GOT3 (cell line): ENCODE results near the gene NHSL2.
"Not testable (repeated sequence)": the region's sequence is repeated elsewhere in the genome, so short reads cannot be mapped to it uniquely, and the experiment has no call there.

Experiments used
- DNase-seq: peaks from one replicate; lab custom pipeline; 2025; ENCODE audit warnings: mixed read lengths; lab: John Stamatoyannopoulos, UW

Gene NHSL2

DNA sequence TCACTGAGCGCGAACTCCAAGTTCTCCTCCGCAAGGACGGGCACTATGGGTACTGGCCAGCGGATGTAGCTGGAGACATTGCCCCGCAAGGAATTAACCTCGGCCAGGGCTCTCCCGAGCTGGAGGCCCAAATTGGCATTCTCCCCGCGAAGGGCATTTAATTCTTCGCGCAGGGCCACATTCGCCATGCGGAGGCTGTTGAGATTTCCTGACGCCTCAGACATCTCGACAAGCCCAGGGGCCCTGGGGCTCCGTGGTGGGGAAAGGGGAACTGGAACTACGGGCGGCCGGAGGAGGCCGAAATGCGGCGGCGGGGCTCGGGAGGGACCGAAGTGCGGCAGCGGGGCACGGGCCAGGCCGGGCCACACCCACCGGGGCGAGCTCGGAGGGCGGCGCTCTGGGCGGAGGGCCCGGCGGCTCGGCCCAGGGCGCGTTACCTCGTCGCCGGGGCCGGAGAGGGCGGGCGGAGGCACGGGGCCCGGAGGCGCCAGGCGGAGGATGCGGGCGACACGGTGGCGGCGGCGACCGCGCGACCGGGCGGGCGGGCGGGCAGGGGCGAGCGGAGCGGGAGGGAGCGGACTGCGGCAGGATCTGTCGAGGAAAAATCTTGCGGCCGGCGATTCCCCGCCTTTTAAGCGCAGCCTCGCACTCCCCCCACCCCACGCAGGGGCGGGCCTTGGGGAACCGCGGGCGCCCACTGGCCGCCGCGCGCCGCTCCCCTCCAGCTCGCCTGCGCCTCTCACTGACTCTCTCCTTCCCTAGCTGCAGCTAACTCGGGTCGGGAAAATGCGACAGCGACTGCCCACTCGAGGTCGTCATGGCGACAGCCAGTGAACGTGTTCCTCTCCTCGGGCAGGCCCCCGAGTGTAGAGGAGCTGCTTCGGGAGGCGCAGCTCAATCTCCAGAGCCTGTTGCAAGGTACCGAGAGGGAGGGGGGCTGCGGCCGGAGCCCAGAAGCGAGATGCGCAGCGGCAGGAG, 221.0 kb downstream of the NHSL2 start, which contains the start of gene RTL5:
RTL5 (minus strand) TSS at position 599 of the 978 bp plus-strand sequence.
- DNase-seq = peak; percentile 14

DNA sequence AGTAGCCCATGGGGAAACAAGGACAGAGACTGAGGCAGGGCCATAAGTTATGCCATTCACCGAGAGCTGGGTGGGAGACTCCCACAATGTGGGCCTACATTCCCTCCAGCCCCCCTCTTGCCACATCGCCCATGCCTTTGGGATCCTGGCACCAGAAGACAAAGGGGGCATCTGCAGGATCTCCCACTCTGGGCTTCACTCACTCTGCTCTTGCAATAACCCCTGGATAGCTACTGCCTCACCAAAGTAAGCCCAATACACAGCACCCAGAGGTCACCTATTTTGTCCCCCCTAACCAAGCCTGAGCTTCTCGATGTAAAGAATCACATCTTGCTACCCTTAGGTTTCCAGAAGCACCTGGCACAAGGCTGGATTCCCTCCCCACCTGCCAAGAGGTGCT, 221.8 kb downstream of the NHSL2 start:
- no peak for DNase-seq

DNA sequence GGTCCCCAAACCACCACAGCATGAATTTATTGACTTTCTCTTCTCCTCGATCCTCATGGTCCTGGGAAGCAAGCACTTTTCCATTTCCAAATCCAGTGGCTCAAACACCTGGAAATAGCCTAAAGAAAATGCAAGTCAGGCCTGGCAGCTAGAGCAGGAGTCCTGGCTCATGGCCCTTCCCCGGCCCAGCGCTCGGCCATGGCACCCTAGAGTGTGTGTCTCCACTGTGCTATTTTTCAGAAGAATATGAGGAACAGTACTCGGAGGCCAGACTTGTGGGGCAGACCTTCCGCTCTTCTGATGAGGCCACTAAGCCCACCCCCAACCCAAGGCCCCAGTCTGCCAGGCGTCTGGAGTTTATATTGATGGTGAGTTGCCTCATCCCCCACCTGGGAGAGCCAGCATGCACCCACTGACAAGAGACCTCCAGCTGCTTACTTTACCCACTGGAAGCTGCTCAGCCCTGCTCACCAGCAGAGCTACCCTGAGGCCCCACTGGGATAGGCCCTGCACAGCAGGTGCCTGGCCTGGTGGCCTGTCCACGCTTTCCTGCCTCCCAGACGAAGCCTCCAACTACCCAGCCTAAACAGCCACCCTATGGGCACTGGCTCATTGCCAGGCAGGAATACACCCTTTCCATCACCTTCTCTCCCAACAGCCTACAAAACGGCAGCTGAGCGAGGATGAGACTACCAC, 223.4 kb downstream of the NHSL2 start:
- DNase-seq = no peak

DNA sequence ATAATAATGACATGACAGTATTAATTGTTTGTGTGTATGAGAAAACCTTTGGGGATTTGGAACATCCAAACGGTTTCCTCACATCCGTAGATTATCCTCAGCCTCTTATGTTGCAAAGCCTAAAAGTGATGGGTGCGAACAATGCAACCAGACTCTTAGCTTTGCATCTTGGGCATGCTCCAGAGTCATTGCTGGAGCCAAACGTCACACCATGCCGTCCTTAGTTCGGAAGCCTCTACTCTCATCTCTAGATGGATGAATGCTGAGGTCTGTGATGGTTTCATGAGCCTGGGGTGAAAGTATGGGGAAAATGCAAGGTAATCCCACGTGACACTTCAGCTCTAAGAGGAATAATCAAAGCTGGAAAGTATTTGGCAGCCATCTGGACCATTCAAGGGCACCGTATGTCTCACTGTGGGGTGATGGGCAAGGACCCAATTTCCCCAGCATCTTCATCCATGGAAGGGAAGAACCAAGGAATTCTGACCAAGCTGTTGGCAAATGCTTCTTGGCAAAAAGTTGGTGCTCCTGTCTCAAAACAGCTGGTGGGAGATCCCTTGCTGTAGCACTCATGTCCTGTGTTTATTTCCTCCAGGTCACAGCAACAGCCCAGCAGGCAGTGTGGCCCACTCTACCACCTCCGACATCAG, 227.3 kb downstream of the NHSL2 start:
- DNase-seq = no peak

DNA sequence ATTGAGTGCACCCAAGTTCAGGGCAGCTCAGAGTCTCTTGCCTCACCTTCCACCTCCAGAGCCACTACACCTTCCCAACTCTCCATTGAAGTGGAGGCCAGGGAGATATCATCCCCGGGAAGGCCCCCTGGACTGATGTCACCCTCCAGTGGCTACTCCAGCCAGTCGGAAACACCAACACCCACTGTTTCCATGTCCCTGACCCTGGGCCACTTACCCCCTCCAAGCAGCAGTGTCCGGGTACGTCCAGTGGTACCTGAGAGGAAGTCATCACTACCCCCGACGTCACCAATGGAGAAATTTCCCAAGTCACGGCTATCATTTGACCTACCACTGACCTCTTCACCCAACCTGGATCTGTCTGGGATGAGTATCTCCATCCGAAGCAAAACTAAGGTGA, 228.9 kb downstream of the NHSL2 start:
- DNase-seq = no peak

DNA sequence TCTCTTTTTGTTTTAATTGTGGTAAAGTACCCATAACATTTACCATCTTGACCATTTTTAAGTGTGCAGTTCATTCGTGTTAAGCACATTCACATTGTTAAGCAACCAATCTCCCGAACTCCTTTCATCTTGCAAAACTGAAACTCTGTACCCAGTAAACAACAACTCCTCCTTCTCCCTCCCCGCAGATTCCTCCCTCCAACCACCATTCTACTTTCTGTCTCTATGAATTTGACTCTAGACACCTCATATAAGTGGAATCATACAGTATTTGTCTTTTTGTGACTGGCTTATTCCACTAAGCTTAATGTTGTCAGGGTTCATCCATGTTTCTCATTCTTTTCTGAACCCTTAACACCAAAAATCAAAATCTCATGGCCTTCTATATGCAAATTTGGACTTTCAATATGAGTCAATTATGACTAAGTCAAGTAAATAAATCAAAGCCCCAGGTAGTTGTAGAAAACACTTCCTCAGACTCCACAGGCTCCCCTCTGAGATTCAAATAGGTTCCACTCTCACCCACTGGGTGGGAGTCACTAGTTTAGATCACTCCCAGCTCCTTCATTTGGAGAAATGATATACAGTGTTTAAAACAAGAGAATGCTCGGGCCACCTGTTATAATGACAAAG, 230.8 kb downstream of the NHSL2 start:
- DNase-seq = no peak

DNA sequence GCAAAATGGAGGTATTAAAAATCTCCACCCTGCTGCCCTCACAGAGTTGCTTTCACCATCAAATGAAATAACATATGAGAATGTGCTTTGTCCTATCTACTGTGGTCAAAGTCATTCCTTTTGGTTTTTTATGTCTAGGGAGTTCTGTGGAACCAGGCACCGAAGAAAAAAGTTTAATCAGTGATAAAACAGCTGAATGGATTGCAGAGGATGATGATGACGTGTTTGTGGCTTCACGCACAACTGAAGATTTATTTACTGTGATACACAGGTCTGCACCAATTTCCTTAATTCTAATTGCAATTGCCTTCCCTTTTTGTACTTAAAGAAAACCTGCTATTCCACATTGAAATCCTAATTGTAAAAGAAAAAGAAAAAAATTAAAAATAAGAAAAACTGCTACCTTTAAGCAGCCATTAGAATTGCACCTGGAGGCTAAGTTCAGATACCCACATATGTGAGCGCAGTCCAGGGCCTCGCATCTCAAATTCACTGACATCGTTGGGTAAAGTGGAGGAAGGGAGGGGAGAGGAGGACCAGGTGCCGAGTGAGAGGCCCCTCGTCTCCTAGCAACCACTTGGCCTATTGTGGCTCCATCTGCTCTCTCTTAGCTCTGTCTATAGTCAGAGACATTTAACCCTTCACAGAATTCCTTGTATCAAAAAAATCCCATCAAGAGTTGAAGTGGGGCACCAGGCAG, 231.6 kb downstream of the NHSL2 start:
- DNase-seq = no peak

DNA sequence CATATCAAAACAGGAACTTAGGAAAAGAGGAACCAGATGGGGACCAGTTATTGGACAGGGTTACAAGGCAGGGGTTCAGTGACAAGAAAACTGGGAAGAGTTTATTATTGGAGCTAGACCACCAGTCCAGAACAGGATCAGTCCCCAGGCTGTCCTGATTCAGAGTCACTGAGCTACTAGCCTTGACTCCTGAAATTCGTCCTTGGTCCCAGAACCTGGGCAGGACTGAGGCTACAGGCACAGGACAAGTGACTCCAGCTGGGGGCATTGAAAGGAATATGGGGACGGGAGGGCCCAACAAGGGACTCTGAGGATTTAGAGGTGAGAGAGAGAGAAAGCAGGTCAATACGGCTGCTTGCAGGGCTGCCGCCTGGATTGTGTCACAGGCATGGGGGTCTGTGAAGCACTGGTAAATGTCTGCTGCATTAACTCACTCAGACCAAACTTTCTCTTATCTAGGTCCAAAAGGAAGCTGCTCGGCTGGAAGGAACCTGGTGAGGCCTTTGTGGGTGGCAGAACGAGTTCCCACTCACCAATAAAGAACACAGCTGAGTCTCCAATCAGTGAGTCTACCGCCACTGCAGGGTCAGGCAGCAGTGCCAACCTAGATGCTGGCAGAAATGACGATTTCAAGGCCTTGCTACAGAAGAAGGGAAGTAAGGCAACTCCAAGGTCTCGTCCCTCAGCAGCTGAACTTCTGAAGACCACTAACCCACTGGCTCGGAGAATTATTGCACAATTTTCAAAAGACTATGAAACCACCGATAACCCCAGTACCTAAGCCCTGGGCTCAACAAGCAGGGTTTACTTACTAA, 232.4 kb downstream of the NHSL2 start:
- DNase-seq = no peak

DNA sequence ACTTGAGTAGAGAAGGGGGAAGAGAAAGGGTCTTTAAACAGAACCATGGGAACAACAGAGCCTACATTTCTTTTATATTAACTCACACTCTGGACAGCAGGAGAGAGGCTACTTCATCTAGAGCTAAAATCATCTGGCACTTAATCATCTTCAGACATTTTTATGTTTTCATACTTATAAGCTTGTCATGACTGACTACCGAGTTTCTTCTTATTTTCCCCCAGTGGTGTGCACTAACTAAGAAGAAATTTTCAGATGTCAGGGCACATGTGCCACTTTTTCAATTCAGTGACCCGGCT, 232.9 kb downstream of the NHSL2 start:
- no peak for DNase-seq

DNA sequence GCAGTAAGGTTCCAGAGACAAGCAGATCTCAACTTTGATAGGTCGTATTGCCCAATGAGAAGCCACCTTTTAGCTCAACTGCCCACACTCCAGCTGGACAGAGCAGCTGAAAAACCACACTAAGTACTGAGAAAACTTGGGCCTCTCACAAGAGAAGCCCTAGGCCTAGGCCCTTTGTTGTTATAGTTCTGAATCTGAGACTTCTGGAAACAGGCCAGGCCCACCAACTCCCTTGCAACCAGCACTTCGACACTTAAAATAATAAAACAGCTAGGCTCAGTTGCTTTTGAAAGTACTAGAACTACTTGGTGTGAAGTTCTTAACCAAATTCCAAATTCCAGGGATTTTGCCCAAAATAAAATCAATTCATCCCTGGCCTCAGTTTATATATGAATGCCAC, 234.5 kb downstream of the NHSL2 start:
- no peak for DNase-seq

DNA sequence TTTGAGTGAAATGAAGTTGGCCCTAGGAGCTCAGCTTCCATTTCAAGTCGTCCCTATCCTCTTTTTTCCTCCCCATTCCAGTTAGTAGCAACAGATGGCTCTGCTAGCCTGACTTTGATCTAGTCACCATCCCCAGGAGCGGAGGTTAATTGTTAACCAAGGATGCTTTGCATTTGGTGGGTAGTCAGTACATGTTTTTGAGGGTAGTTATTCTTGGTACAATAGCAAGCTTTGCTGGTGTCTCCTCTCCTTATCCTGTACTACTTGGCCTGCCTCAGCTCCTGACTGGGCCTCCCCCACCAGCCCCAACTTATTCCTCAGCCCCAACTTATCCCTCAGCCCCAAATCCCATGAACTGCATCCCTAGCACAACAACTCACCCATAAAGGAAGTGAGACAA, 235.9 kb downstream of the NHSL2 start:
- DNase-seq = no peak

DNA sequence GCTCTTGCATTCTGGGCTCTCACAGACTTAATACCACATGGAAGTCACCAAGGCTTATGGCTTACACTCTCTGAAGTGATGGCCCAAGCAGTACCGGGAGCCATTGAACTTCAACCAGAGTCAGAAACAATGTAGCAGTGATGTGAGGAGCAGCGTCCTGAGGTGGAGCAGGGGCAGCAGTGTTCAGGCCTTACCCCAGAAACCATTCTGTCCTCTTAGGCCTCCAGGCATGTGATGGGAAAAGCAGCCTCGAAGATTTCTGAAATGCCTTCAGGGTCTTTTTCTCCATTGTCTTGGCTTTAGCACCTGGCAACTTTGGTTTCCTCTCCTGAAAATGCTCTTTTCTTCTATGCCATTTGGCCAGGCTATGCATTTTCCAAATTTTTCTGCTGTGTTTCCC, 248.1 kb downstream of the NHSL2 start:
- DNase-seq = no peak

DNA sequence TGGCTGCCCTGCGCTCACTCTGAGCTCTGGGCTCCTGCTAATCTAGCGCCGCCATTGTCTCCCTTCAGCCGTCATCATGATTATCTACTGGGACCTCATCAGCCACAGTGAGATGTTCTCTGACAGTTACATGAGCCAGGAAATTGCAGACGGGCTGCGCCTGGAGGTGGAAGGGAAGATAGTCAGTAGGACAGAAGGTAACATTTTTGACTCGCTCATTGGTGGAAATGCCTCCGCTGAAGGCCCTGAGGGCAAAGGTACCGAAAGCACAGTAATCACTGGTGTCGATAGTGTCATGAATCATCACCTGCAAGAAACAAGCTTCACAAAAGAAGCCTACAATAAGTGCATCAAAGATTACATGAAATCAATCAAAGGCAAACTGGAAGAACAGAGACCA, 249.1 kb downstream of the NHSL2 start:
- no peak for DNase-seq

DNA sequence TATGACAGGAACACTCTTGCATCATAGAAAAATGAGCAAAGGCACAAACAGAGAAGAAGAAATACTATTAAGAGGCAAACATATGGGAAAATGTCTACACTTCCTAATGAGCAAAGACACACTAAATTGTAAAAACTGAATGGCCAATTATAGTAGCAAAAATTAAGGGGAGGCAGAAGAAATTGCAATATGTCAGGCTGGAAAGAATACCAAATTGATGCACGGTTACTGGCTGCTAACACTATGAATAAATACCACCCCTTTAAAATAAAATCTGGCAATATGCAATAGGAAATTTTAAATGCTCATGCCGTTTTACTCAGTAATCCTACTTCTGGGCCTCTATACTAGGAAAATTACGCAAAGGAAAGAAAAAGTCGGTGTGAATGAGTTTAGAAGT, 254.9 kb downstream of the NHSL2 start:
- no peak for DNase-seq

DNA sequence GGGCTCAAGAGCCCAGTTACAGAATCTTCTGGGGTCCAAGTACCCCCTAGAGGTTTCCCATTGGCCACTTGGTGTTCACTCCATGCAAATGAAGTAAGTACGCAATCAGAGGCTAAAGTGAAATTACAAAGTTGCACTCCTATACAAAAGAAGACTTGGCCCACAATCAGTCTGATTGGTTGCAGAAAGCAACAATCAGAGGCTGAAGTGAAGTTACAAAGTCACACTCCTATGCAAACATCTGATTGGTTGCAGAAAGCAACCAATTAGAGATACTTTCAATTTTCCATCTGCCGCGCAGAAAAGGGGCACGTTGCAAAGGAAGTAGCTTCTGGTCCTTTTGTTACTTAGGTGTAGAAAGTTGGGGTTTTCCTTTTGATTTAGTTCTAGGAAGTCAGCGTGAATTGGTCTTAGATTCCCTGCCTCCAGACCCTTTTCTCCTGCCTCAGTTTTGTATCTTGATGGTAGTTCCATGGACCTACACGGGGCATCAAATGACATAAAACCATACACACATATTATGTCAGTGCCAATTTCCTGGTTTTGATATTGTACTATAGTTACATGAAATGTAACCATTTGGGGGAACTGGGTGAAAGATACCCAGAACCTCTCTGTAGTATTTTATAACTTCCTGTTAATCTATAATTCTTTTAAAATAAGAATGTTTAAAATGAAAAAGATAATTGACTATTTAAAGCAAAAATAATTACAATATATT, 258.5 kb downstream of the NHSL2 start:
- no peak for DNase-seq

DNA sequence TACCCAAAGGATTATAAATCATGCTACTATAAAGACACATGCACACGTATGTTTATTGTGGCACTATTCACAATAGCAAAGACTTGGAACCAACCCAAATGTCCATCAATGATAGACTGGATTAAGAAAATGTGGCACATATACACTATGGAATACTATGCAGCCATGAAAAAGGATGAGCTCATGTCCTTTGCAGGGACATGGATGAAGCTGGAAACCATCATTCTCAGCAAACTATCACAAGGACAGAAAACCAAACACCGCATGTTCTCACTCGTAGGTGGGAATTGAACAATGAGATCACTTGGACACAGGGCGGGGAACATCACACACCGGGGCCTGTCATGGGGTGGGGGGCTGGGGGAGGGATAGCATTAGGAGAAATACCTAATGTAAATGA, 265.6 kb downstream of the NHSL2 start:
- not testable (repeated sequence) for DNase-seq

DNA sequence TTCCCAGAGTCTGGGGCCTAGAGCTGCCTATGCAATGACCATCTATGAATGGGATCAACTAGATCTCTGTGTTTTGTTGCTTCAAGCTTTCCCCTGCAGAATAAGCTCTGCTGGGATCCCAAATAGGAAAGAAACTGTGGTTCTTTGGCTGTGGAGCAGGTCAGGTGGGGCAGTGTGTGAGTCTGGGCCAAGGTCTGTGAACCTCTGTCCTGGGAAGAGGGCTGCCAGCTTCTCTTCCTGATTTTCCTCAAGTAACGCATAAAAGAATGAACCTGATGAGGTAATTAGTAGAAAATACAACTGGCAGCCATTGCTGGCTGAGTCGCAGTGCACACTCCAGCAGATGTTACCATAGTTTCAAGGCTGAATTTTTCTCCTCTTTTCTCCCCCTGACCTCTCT, 266.3 kb downstream of the NHSL2 start:
- DNase-seq = no peak

DNA sequence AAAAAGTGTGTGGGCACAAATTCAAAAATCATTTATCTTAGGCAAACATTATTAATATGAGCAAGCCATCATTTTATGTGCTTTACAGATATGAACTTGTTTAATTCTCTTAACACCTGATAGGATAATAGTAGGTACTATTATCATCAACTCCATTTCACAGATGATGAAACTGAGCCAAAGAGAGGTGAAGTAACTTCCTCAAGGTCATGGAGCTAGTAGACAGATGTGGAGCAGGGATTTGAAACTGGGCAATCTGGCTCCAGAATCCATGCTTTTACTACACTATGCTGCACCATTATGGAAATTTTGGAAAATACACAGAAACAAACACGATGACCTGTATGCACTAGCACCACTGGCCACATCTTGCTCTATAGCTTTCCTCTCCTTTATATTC, 269.9 kb downstream of the NHSL2 start:
- no peak for DNase-seq

DNA sequence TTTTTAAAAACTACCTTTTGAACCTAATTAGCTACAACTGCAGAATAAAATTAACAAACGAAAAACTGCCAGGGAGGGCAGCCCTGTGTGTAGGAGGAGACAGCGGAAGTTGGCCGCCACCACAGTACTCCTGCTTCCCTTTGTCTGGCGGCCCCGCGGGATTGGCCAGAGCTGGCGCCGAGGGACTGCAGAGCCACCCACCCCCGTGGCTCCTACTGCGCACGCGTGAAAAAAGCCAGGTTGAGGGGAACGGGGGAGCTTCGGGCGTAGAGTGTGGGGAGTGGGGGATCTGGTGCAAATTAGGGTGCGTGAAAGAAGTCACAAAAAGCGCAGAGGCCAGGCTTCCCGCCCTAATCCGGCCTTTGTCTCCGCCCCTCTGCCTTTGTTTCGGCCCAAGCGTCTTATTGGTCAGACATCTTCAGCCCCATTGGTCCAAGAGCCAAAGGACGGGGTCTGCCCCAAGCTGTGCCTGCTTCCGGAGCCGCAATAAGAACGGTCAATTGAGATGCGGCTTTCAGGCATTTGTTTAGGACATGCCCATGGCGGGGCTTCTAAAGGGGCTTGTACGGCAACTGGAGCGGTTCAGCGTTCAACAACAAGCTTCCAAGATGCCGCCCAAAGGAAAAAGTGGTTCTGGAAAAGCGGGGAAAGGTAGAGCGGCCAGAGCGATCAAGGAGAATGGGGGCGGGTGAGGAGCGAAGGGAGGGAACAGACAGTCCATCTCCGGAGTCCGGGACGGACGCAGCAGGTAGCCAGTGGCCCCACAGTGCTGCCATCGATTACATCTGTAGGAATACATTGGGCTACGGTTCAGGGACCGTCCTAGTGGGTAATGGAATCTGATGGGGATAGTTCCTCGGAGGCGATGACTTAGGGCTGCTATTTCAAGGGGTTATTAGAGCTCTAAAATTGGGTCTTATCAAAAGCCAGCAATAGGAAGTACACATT, 270.8 kb downstream of the NHSL2 start, which contains the start of gene PIN4:
PIN4 (plus strand) TSS at position 580 of the 948 bp plus-strand sequence; CDS start at position 609, 29 bp downstream.
- DNase-seq = peak; percentile 76
